Spleen (tissue), 11 donors: Measurements from ENCODE around the gene APLP1. TPM values are rescaled to one million over a fixed set of nuclear protein-coding genes. Genes with fewer than 3 reads are reported as not detected.
A peak's percentile ranks its signal among the peaks of the same experiment; 100 is the strongest.

Experiments used
- DNase-seq: peaks from one replicate; pipeline ENCODE4 v3.0.0-alpha.2; 2020
- H3K27ac ChIP-seq, 8 donors: fragments of 200-600 bp; sonication (generic) in 7 of 8; 1 replicate in 4 of 8; 2 replicates in 4 of 8; pipeline versions ENCODE4 v1.5.0 to v1.8.0; 2016 to 2021; ENCODE audit warnings: inconsistent platforms in 4 of 8, mild to moderate bottlenecking in 4 of 8, moderate library complexity in 1 of 8
- H3K27me3 ChIP-seq, 7 donors: fragments of 200-600 bp; sonication (generic) in 6 of 7; replicated peaks in 1 of 7; 1 replicate in 4 of 7; 2 replicates in 3 of 7; pipeline versions ENCODE4 v1.5.0 to v1.8.0; 2016 to 2021; ENCODE audit warnings: inconsistent platforms in 3 of 7, mild to moderate bottlenecking in 1 of 7
- H3K36me3 ChIP-seq, 6 donors: fragments of 200-600 bp; sonication (generic) in 5 of 6; 1 replicate in 4 of 6; 2 replicates in 2 of 6; pipeline versions ENCODE4 v1.5.0 to v1.8.0; 2016 to 2021; ENCODE audit warnings: inconsistent platforms in 2 of 6
- H3K4me1 ChIP-seq, 6 donors: fragments of 200-600 bp; sonication (generic) in 5 of 6; 1 replicate in 3 of 6; 2 replicates in 3 of 6; pipeline versions ENCODE4 v1.5.0 to v1.8.0; 2016 to 2021; ENCODE audit warnings: inconsistent platforms in 3 of 6
- H3K4me3 ChIP-seq, 8 donors: fragments of 200-600 bp; sonication (generic) in 7 of 8; 1 replicate in 4 of 8; 2 replicates in 4 of 8; pipeline versions ENCODE4 v1.5.0 to v1.8.0; 2016 to 2021; ENCODE audit warnings: inconsistent platforms in 4 of 8, mild to moderate bottlenecking in 4 of 8, moderate library complexity in 2 of 8
- H3K9me3 ChIP-seq, 8 donors: fragments of 200-600 bp; sonication (generic) in 7 of 8; 1 replicate in 4 of 8; 2 replicates in 4 of 8; pipeline versions ENCODE4 v1.5.0 to v1.8.0; 2016 to 2021; ENCODE audit warnings: inconsistent platforms in 4 of 8
- POLR2A ChIP-seq, 3 donors: fragments of 450-650 bp; IDR thresholded peaks; one replicate each; pipeline ENCODE4 v1.5.1; 2017; ENCODE audit warnings: antibody characterized with exemption in 3 of 3, mild to moderate bottlenecking in 1 of 3
- POLR2AphosphoS5 ChIP-seq, 3 donors: sonication (generic); formaldehyde crosslinking; IDR thresholded peaks; one replicate each; pipeline ENCODE4 v1.5.1; 2017; ENCODE audit warnings: antibody characterized with exemption in 3 of 3
- WGBS, 5 donors: extraction: QIAGEN DNeasy Blood & Tissue Kit in 3 of 5; methylation state at CpG; one replicate each; pipeline versions ENCODE4 v1.1.5 to v1.1.7; 2013 to 2018; 5-methylcytosine and 5-hydroxymethylcytosine counted together
- intact Hi-C: fragments of 100-400 bp; cut with DNase I; formaldehyde crosslinking; loops from one replicate; pipeline ENCODE4 v1.15.0; 2023; ENCODE audit warnings: low total_unique reads
- polyA plus RNA-seq, 3 donors: library from polyadenylated mRNA; stranded (reverse); fragments of 200-250 nt; gene quantifications; one replicate each; pipeline ENCODE4 v1.2.1, GENCODE V29; 2013
- total RNA-seq, 7 donors: library from RNA; depleted of rRNA in 3 of 7; stranded (reverse); fragments of >200 nt in 3 of 7; fragmentation: NEBNext Ultra II Directional in 4 of 7; extraction: Animal tissue kit (Norgen Biotek cat#: 25700) in 4 of 7; gene quantifications; one replicate each; pipeline versions ENCODE4 v1.1.0 to v1.2.1, GENCODE V29; 2016 to 2021
- TF ChIP-seq, protein P1 (sequence below), 11 experiments: fragments of 200-600 bp in 7 of 11; fragments of 450-650 bp in 4 of 11; sonication (generic) in 4 of 11; IDR thresholded peaks in 8 of 11; conservative IDR thresholded peaks in 3 of 11; 1 replicate in 7 of 11; 2 replicates in 4 of 11; pipeline versions ENCODE4 v1.4.0 to v1.8.0; 2016 to 2021; ENCODE audit warnings: antibody characterized with exemption in 11 of 11, inconsistent platforms in 4 of 11, mild to moderate bottlenecking in 1 of 11
- donor health status: healthy with polysubstance abuse.
- donor health status: DM: no; HTN: no; CAD: no; lungs with moderate emphysema.
- donor health status: DM: no; HTN: no; CAD: no.
- donor health status: Bipolar disorder and iron deficiency.
- donor health status: healthy.
- donor health status: DM: no; HTN: no; CAD: no.
- donor health status: DM: yes; HTN: yes; CAD: no.

APLP1 gene
- total and polyA plus RNA-seq, 10 donors, result 0.57 to 3.6 (median 1.2) TPM; not detected in 2

- Histone ChIP-seq H3K4me1 (peaks cover 0 to 7% (median 2%) of the 10 kb centered on the region in 6 donors), H3K4me3 (no peak overlapping the region), H3K9me3 (no peaks in the 10 kb centered on the region), H3K27ac (no peak overlapping the region), H3K27me3 (peaks cover 0 to 1% (median 0%) of the 10 kb centered on the region in 7 donors), H3K36me3 (peaks cover 5 to 56% (median 42%) of the 10 kb centered on the region in 6 donors)
- intact Hi-C loops, result loop anchor here (2.0 kb wide), 1 partner anchor 45 kb away; no protein-coding TSS in a partner anchor
- 92 to 97% (median 94%) methylated on average over 7 to 8 of the region's 8 CpGs for WGBS, 5 donors
- no peak for DNase-seq
- no peak for TF ChIP-seq POLR2A (IDR thresholded peaks at IDR 0.05)
- TF ChIP-seq POLR2AphosphoS5 (IDR thresholded peaks at IDR 0.05), result peak in 1 of 3 donors; percentile 3
These were observed 17.5 kb downstream of the APLP1 start for GRCh38 chr19:35885904-35886303.

- Histone ChIP-seq H3K36me3 (peaks cover 5 to 69% (median 53%) of the 10 kb centered on the region in 6 donors), H3K9me3 (no peaks in the 10 kb centered on the region), H3K4me1 (peaks cover 0 to 5% (median 2%) of the 10 kb centered on the region in 6 donors), H3K27ac (no peak overlapping the region), H3K27me3 (no peaks in the 10 kb centered on the region), H3K4me3 (no peak overlapping the region)
- WGBS, 5 donors, result 89 to 93% (median 91%) methylated on average over 5 of the region's 5 CpGs
- no peak for DNase-seq
- intact Hi-C loops, result no loop called here
- no peak for TF ChIP-seq POLR2AphosphoS5 (IDR thresholded peaks at IDR 0.05)
- TF ChIP-seq, protein P1, sequence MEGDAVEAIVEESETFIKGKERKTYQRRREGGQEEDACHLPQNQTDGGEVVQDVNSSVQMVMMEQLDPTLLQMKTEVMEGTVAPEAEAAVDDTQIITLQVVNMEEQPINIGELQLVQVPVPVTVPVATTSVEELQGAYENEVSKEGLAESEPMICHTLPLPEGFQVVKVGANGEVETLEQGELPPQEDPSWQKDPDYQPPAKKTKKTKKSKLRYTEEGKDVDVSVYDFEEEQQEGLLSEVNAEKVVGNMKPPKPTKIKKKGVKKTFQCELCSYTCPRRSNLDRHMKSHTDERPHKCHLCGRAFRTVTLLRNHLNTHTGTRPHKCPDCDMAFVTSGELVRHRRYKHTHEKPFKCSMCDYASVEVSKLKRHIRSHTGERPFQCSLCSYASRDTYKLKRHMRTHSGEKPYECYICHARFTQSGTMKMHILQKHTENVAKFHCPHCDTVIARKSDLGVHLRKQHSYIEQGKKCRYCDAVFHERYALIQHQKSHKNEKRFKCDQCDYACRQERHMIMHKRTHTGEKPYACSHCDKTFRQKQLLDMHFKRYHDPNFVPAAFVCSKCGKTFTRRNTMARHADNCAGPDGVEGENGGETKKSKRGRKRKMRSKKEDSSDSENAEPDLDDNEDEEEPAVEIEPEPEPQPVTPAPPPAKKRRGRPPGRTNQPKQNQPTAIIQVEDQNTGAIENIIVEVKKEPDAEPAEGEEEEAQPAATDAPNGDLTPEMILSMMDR (IDR thresholded peaks at IDR 0.05 in 8 of 11, conservative IDR thresholded peaks at IDR 0.05 in 3 of 11), result no peak
- TF ChIP-seq POLR2A (IDR thresholded peaks at IDR 0.05), result no peak
These were observed 18.8 kb downstream of the APLP1 start for GRCh38 chr19:35887197-35887596.

DNA sequence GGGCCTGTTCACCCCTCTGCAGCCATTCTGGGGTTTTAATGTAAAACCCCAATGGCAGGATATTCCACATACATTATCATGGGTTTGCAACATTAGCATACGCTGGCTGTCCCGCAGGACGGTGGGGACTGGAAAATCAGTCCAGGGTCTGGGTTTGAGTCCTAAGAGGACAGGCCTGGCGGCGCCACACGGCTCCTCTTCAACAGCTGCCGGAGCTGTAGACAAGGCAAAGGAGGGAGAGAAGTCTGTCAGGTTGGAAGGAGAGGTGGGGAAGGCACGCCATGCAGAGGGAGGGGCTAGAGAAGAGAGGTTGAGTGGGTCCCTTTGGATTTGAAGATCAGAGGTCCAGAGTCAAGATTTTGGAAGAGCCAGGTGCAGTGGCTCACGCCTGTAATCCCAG is 20.0 kb downstream of the APLP1 start:
- WGBS, 5 donors, result 93 to 98% (median 95%) methylated on average over 9 of the region's 9 CpGs
- TF ChIP-seq POLR2A (IDR thresholded peaks at IDR 0.05) (no peak), POLR2AphosphoS5 (IDR thresholded peaks at IDR 0.05) (no peak)
- TF ChIP-seq, protein P1 (IDR thresholded peaks at IDR 0.05 in 8 of 11, conservative IDR thresholded peaks at IDR 0.05 in 3 of 11), result no peak

DNA sequence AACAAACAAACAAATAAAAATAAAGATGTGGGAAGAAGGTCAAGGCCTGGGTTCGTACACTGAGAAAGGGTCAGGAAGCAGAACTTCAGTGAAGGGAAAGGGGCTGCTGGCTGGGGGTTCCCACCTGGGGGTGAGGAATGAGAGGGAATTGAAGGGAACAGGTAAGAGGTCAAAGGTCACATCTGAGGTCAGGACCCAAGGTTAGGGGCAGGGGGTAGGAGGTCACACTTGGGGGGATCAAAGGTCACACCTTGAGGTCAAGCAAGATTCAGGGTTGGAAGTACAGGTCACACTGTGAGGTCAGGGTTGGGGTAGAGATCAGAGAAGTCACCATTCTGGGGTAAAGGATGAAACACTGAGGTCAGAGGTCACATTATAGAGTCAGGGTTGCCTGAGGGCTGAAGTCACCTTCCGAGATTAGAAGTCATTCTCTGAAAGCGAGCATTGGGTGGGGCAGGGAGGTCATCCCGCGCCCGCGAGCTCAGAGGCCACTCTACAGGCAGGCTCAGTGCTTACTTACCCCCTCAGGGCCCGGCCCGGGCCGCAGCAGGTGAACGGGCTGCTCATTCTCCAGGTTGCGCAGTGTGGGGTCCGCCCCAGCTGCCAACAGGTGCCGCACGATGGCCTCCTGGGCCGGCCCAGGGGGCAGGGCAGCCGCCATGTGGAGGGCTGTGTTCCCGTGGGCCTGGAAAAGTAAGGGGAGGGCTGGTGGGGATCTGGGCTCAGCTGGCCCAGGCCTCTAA is 21.2 kb downstream of the APLP1 start:
- peaks cover 5 to 92% (median 76%) of the 10 kb centered on the region in 6 donors for H3K36me3 ChIP-seq
- no peak overlapping the region for H3K4me3 ChIP-seq
- 93 to 96% (median 96%) methylated on average over 9 to 18 of the region's 18 CpGs for WGBS, 5 donors
- TF ChIP-seq POLR2AphosphoS5 (IDR thresholded peaks at IDR 0.05), result peak in 1 of 3 donors; percentile 47
- TF ChIP-seq, protein P1 (IDR thresholded peaks at IDR 0.05 in 8 of 11, conservative IDR thresholded peaks at IDR 0.05 in 3 of 11), result no peak
- no peaks in the 10 kb centered on the region for H3K9me3 ChIP-seq
- no peaks in the 10 kb centered on the region for H3K27me3 ChIP-seq
- peaks cover 0 to 4% (median 0%) of the 10 kb centered on the region in 6 donors for H3K4me1 ChIP-seq
- DNase-seq, result no peak
- intact Hi-C loops, result no loop called here
- no peak overlapping the region for H3K27ac ChIP-seq

More for the DNA sequence above, 20.0 kb downstream of the APLP1 start:
- no peak overlapping the region for H3K27ac ChIP-seq
- peaks cover 0 to 3% (median 0%) of the 10 kb centered on the region in 6 donors for H3K4me1 ChIP-seq
- H3K9me3 ChIP-seq, result no peaks in the 10 kb centered on the region
- intact Hi-C loops, result no loop called here
- no peak overlapping the region for H3K4me3 ChIP-seq
- no peak for DNase-seq
- H3K27me3 ChIP-seq, result no peaks in the 10 kb centered on the region
- peaks cover 5 to 81% (median 65%) of the 10 kb centered on the region in 6 donors for H3K36me3 ChIP-seq
